HS-27A (cell line): ENCODE data around the gene MRPL1.
"Not testable (repeated sequence)": the region's sequence is repeated elsewhere in the genome, so short reads cannot be mapped to it uniquely, and the experiment has no call there.

Experiments used
- DNase-seq: peaks from one replicate; pipeline ENCODE4 v3.0.0-alpha.2; 2012; ENCODE audit warnings: low read depth, missing footprints

MRPL1 gene

GRCh38 chr4:77982900-77983540 is 120.4 kb downstream of the MRPL1 start:
- DNase-seq = not testable (repeated sequence)

GRCh38 chr4:77983612-77984311 is 121.1 kb downstream of the MRPL1 start:
- not testable (repeated sequence) for DNase-seq

DNA sequence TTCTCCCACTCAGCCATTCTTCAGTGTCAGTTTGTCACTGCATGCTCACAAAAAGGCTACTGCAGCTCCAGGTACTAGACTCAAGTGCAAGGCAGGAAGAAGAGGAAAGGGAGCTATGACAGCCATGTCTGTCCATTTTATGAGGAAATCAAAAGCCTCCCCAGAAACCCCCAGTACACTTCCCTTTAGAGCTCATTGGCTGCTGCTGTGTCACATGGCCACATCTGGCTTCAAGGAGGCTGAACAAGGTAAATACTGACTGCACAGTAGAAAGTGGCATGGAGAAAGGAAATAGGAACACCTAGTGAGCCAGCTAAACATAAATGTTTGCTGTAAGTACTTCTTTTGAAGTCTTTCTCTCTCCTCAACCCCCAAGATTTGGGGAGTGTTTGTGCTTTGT is 127.3 kb downstream of the MRPL1 start:
- DNase-seq = no peak

GRCh38 chr4:77990456-77990855 is 127.8 kb downstream of the MRPL1 start:
- no peak for DNase-seq

DNA sequence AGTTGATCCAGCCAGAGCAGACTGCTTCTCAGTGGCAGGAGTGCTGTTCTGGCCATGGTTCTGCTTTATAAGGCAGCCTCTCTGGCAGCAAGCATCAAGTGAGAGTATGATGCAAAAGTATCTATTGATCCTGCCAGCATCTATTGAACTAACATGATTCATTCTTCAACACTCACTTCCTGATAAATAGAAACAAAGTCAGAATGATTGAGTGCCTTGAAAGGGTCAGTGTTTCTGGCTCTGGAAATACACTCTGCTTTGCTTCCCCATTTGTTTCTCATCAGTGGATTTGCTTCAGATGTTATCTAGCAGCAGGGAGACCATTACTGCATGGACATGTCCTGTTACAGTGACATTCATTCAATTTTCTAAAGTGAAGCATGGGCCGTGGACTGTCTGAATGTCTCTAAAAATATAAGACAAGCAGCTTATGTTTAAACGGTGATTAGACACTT is 128.3 kb downstream of the MRPL1 start:
- no peak for DNase-seq

GRCh38 chr4:77992581-77992980 is 130.0 kb downstream of the MRPL1 start:
- no peak for DNase-seq

DNA sequence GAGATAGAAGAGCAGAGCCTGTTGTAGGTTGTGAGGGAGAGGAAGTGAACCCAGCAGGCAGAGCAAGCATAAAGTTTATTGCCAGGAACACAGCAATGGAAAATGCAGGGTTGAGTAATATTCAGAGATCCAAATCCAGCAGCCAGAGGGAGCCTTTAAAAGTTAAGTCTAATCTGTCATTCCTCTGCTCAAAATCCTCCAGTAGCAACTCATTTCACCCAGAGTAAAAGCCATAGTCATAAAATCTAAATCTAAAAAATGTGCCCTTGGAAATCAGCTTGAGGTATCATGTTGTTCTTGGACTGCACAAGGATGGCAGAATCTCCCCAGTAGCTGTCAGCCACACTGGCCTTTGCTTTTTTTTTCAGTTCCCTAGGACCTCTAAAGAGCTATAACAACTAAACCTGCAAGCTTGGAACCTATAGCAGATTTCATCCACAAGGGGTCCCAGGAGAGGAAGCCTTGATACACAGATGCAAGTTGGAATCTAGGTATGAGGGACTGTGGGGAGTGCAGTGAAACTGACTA is 131.6 kb downstream of the MRPL1 start:
- DNase-seq = peak; percentile 42

- no peak for DNase-seq
These were observed 133.4 kb downstream of the MRPL1 start for GRCh38 chr4:77996076-77996475.

DNA sequence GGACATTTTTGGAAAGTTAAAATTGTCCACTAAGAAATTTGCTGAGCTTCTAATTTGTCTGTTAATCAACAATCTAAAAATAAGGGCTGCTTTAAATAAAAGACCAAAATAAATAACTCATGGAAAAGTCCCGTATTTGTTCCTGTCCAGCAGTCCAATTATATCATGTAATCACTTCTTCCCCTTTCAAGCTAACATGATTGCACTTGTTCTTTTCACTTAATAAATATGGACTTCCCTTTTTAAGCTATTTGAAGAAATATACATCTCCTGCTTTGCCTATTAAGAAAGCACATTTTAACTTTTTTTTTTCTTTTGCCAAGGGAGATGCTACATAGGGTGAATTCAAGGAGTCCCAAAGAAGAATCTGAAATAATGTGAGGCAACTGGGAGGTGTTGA is 138.9 kb downstream of the MRPL1 start:
- DNase-seq = no peak

DNA sequence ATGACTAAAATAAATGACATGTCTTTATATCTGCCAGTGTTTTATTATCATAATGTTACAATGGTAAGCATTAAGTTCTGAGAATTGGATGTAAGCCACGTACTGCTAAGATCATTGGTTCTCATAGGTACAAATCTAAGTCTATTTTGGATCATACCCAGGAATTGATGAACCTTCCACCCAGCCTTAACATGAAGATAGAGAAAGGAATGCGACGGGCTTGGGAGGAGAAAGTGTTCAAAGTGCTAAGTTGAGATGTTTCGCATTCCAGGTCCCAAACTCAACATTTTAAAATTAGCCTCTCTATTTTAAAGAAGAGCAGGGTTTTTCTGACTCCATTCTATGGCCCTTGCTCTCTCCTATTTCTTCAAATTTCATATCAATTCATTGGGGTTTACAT is 139.6 kb downstream of the MRPL1 start:
- peak; percentile 53 for DNase-seq
